Middle frontal gyrus (tissue), 1 donor: ENCODE measurements around the gene THRA.
"Not testable (repeated sequence)": the region's sequence is repeated elsewhere in the genome, so short reads cannot be mapped to it uniquely, and the experiment has no call there.

Experiments
- DNase-seq: peaks from one replicate; pipeline ENCODE4 v3.0.0-alpha.2; 2015; ENCODE audit warnings: low spot score; ENCODE audit errors: extremely low spot score

THRA gene

GRCh38 chr17:40112191-40112711, 49.5 kb downstream of the THRA start:
- DNase-seq: no peak

GRCh38 chr17:40112718-40113109, 49.9 kb downstream of the THRA start:
- no peak for DNase-seq

- peak; percentile 93 for DNase-seq
Measured at GRCh38 chr17:40113110-40113906, 50.5 kb downstream of the THRA start.

- DNase-seq: no peak
Measured at GRCh38 chr17:40113907-40114245, 51.1 kb downstream of the THRA start.

GRCh38 chr17:40115101-40115436, 52.3 kb downstream of the THRA start:
- no peak for DNase-seq

- peak; percentile 71 for DNase-seq
Measured at GRCh38 chr17:40121181-40122135, 58.7 kb downstream of the THRA start, which contains the start of gene MSL1. MSL1 (plus strand) TSS chr17:40121971; CDS start chr17:40122613, 642 bp downstream.

GRCh38 chr17:40122136-40122998, 59.6 kb downstream of the THRA start:
- no peak for DNase-seq

- DNase-seq: no peak
Measured at GRCh38 chr17:40122999-40123810, 60.4 kb downstream of the THRA start.

GRCh38 chr17:40123811-40124114, 61.0 kb downstream of the THRA start:
- DNase-seq: no peak

- no peak for DNase-seq
Measured at GRCh38 chr17:40124279-40125141, 61.7 kb downstream of the THRA start.

- DNase-seq: no peak
Measured at GRCh38 chr17:40129498-40129897, 66.7 kb downstream of the THRA start.

GRCh38 chr17:40130352-40131042, 67.7 kb downstream of the THRA start:
- no peak for DNase-seq

GRCh38 chr17:40134184-40134583, 71.4 kb downstream of the THRA start:
- no peak for DNase-seq

GRCh38 chr17:40135817-40136216, 73.1 kb downstream of the THRA start:
- DNase-seq: no peak

GRCh38 chr17:40139566-40140058, 76.8 kb downstream of the THRA start:
- DNase-seq: no peak

- DNase-seq: not testable (repeated sequence)
Measured at GRCh38 chr17:40143166-40143565, 80.4 kb downstream of the THRA start.
